A673 (cell line): ENCODE data around the gene TSHZ2. TPM values are rescaled to one million over a fixed set of nuclear protein-coding genes. Genes with fewer than 3 reads are reported as not detected.

ENCODE experiments used
- BruUV-seq: library from RNA; stranded (reverse); fragments of 400-500 nt; replicated peaks from 2 replicates; lab custom pipeline; 2021; lab: Mats Ljungman, UMichigan
- CTCF ChIA-PET: fragments of 300-600 bp; sonication (Branson Sonifier 250); formaldehyde crosslinking; loops from one replicate; lab custom pipeline; 2022; ENCODE audit warnings: antibody characterized with exemption; lab: Charles Lee
- POLR2A ChIA-PET: fragments of 300-600 bp; sonication (Branson Sonifier 250); formaldehyde crosslinking; loops from one replicate; lab custom pipeline; 2022; ENCODE audit warnings: antibody characterized with exemption; ENCODE audit not compliant: low non-redundant PET; lab: Charles Lee
- DNase-seq: peaks from one replicate; pipeline ENCODE4 v3.0.0-alpha.2; 2015; ENCODE audit warnings: low spot score
- H3K27ac ChIP-seq: fragments of 200-600 bp; sonication (generic); 2 replicates; pipeline ENCODE4 v1.5.1; 2016; ENCODE audit warnings: mixed run types, low read depth, mild to moderate bottlenecking, mixed read lengths, antibody characterized with exemption, low read length; ENCODE audit not compliant: poor library complexity, severe bottlenecking
- H3K27me3 ChIP-seq: fragments of 200-600 bp; sonication (generic); replicated peaks from 2 replicates; pipeline ENCODE4 v1.6.1; 2017; ENCODE audit warnings: mixed run types, low read depth, mild to moderate bottlenecking, mixed read lengths, antibody characterized with exemption, low read length; ENCODE audit not compliant: insufficient read depth, poor library complexity
- H3K36me3 ChIP-seq: fragments of 200-600 bp; sonication (generic); 2 replicates; pipeline ENCODE4 v1.6.1; 2016; ENCODE audit warnings: mixed run types, mild to moderate bottlenecking, mixed read lengths, antibody characterized with exemption, low read length; ENCODE audit not compliant: insufficient read depth, poor library complexity, severe bottlenecking
- H3K4me1 ChIP-seq: fragments of 200-600 bp; sonication (generic); 2 replicates; pipeline ENCODE4 v1.6.1; 2017; ENCODE audit warnings: mixed run types, mild to moderate bottlenecking, mixed read lengths, antibody characterized with exemption, low read length; ENCODE audit not compliant: insufficient read depth, poor library complexity, severe bottlenecking
- H3K4me3 ChIP-seq: fragments of 200-600 bp; sonication (generic); 2 replicates; pipeline ENCODE4 v1.5.1; 2016; ENCODE audit warnings: low read depth, mixed run types, mild to moderate bottlenecking, mixed read lengths, low read length; ENCODE audit not compliant: poor library complexity, severe bottlenecking
- H3K9me3 ChIP-seq: fragments of 200-600 bp; sonication (generic); 2 replicates; pipeline ENCODE4 v1.6.1; 2016; ENCODE audit warnings: mixed run types, low read depth, mild to moderate bottlenecking, mixed read lengths, antibody characterized with exemption, low read length; ENCODE audit not compliant: poor library complexity, severe bottlenecking
- CTCF ChIP-seq: fragments of 300-800, 200-600 bp; sonication (generic); conservative IDR thresholded peaks from 2 replicates; pipeline ENCODE4 v1.5.1; 2017; ENCODE audit warnings: low read depth, mild to moderate bottlenecking, antibody characterized with exemption, low read length, moderate library complexity, mixed read lengths
- EZH2 ChIP-seq: fragments of 200-600 bp; sonication (generic); IDR thresholded peaks from 2 replicates; pipeline ENCODE4 v1.6.1; 2017; ENCODE audit warnings: borderline replicate concordance, low read depth, mild to moderate bottlenecking, mixed read lengths, antibody characterized with exemption, low read length; ENCODE audit not compliant: poor library complexity, severe bottlenecking
- intact Hi-C: fragments of 100-400 bp; cut with micrococcal nuclease; formaldehyde crosslinking; loops from one replicate; pipeline ENCODE4 v1.10.0; 2022; ENCODE audit not compliant: unreplicated experiment
- total RNA-seq: library from RNA; stranded (reverse); gene quantifications from 2 replicates; pipeline ENCODE4 v1.2.3, GENCODE V29; 2021

The TSHZ2 gene
- total RNA-seq, 1 experiment from 2014 or later: 4.1 TPM

GRCh38 chr20:53194306-53195290 is 222.4 kb downstream of the TSHZ2 start:
- intact Hi-C loops: no loop called here
- TF ChIP-seq EZH2 (no peak), CTCF (no peak)
- no peak for DNase-seq
- ChIA-PET CTCF (no interaction called here), POLR2A (no interaction called here)
- H3K36me3 ChIP-seq: no peaks in the 10 kb centered on the region
- BruUV-seq: no TSS peak
- H3K9me3 ChIP-seq: no peaks in the 10 kb centered on the region
- no peaks in the 10 kb centered on the region for H3K27me3 ChIP-seq
- no peak overlapping the region for H3K27ac ChIP-seq
- no peak overlapping the region for H3K4me3 ChIP-seq
- peaks cover 8% of the 10 kb centered on the region for H3K4me1 ChIP-seq

- POLR2A ChIA-PET: no interaction called here
- Histone ChIP-seq H3K4me3 (no peak overlapping the region), H3K27me3 (no peaks in the 10 kb centered on the region), H3K36me3 (no peaks in the 10 kb centered on the region), H3K9me3 (no peaks in the 10 kb centered on the region), H3K27ac (no peak overlapping the region), H3K4me1 (peaks cover 8% of the 10 kb centered on the region)
- no TSS peak for BruUV-seq
- no peak for DNase-seq
- CTCF ChIA-PET: no interaction called here
- TF ChIP-seq EZH2 (no peak), CTCF (no peak; the same call in 1 of the 2 replicates)
- intact Hi-C loops: loop anchor here (1.0 kb wide), 1 partner anchor 12 kb away; no protein-coding TSS in a partner anchor
Measured at GRCh38 chr20:53195876-53196610, 223.9 kb downstream of the TSHZ2 start.

GRCh38 chr20:53201588-53201987 is 229.4 kb downstream of the TSHZ2 start:
- Histone ChIP-seq H3K27me3 (no peaks in the 10 kb centered on the region), H3K27ac (no peak overlapping the region), H3K36me3 (no peaks in the 10 kb centered on the region), H3K4me3 (no peak overlapping the region), H3K9me3 (no peaks in the 10 kb centered on the region), H3K4me1 (peaks cover 5% of the 10 kb centered on the region)
- CTCF ChIA-PET: no interaction called here
- intact Hi-C loops: no loop called here
- POLR2A ChIA-PET: no interaction called here
- TF ChIP-seq CTCF: no peak
- no peak for TF ChIP-seq EZH2
- no peak for DNase-seq
- no TSS peak for BruUV-seq
